GM23338 (cell line): ENCODE data around the gene ACTR6. TPM values are rescaled to one million over a fixed set of nuclear protein-coding genes. Genes with fewer than 3 reads are reported as not detected.

Experiments used
- ATAC-seq: fragments of 200-7000 bp; cut with Tn5 transposase; 3 replicates; pipeline ENCODE4 v1.9.1; 2020
- DNase-seq: peaks from one replicate; pipeline ENCODE4 v3.0.0-alpha.2; 2015; ENCODE audit warnings: low spot score
- H2AFZ ChIP-seq: fragments of 200-600 bp; sonication (generic); 2 replicates; pipeline ENCODE4 v1.8.0; 2016; ENCODE audit warnings: antibody characterized with exemption, mild to moderate bottlenecking, moderate library complexity
- H3F3A ChIP-seq: fragments of 200-600 bp; sonication (generic); replicated peaks from 2 replicates; pipeline ENCODE4 v1.8.0; 2017; ENCODE audit warnings: antibody characterized with exemption, mixed run types, low read depth
- H3K27ac ChIP-seq: fragments of 200-600 bp; sonication (generic); 2 replicates; pipeline ENCODE4 v1.6.1; 2016; ENCODE audit warnings: low read depth
- H3K27me3 ChIP-seq: fragments of 200-600 bp; sonication (generic); 2 replicates; pipeline ENCODE4 v1.8.0; 2016; ENCODE audit warnings: mild to moderate bottlenecking, mixed run types, moderate library complexity; ENCODE audit not compliant: insufficient read depth
- H3K36me3 ChIP-seq: fragments of 200-600 bp; sonication (generic); 2 replicates; pipeline ENCODE4 v1.8.0; 2016; ENCODE audit warnings: mild to moderate bottlenecking; ENCODE audit not compliant: insufficient read depth
- H3K4me1 ChIP-seq: fragments of 200-600 bp; sonication (generic); 2 replicates; pipeline ENCODE4 v1.8.0; 2016; ENCODE audit warnings: mild to moderate bottlenecking, moderate library complexity; ENCODE audit not compliant: insufficient read depth
- H3K4me2 ChIP-seq: fragments of 200-600 bp; sonication (generic); 2 replicates; pipeline ENCODE4 v1.7.1; 2017; ENCODE audit warnings: mixed run types
- H3K4me3 ChIP-seq: fragments of 200-600 bp; sonication (generic); 2 replicates; pipeline ENCODE4 v1.6.1; 2016; ENCODE audit warnings: mixed run types
- H3K79me2 ChIP-seq: fragments of 200-600 bp; sonication (generic); replicated peaks from 2 replicates; pipeline ENCODE4 v1.8.0; 2017; ENCODE audit warnings: mild to moderate bottlenecking; ENCODE audit not compliant: insufficient read depth
- H3K9me2 ChIP-seq: fragments of 200-600 bp; sonication (generic); 2 replicates; pipeline ENCODE4 v1.8.0; 2017; ENCODE audit not compliant: insufficient read depth
- H4K20me1 ChIP-seq: fragments of 200-600 bp; sonication (generic); replicated peaks from 2 replicates; pipeline ENCODE4 v1.8.0; 2017; ENCODE audit warnings: mild to moderate bottlenecking; ENCODE audit not compliant: insufficient read depth
- H3K27ac Mint-ChIP-seq: 2 replicates; pipeline ENCODE4 v1.8.0; 2020; ENCODE audit warnings: inconsistent platforms, mild to moderate bottlenecking, moderate library complexity, mixed read lengths
- H3K27me3 Mint-ChIP-seq: 3 replicates; pipeline ENCODE4 v1.8.0; 2022; ENCODE audit warnings: low read depth, mild to moderate bottlenecking, moderate library complexity, mixed read lengths, inconsistent platforms; ENCODE audit not compliant: insufficient read depth, poor library complexity
- H3K36me3 Mint-ChIP-seq: 3 replicates; pipeline ENCODE4 v1.8.0; 2021; ENCODE audit warnings: low read depth, mild to moderate bottlenecking, inconsistent platforms, moderate library complexity, mixed read lengths
- H3K4me1 Mint-ChIP-seq: 3 replicates; pipeline ENCODE4 v1.8.0; 2020; ENCODE audit warnings: mild to moderate bottlenecking, inconsistent platforms, mixed read lengths
- H3K4me3 Mint-ChIP-seq: 3 replicates; pipeline ENCODE4 v1.8.0; 2021; ENCODE audit warnings: moderate library complexity, mild to moderate bottlenecking, inconsistent platforms, mixed read lengths
- H3K9me3 Mint-ChIP-seq: 3 replicates; pipeline ENCODE4 v1.8.0; 2020; ENCODE audit warnings: moderate library complexity, mild to moderate bottlenecking, inconsistent platforms, mixed read lengths
- CTCF ChIP-seq, 2 experiments: fragments of 200-600 bp in 1 of 2; sonication (generic) in 1 of 2; conservative IDR thresholded peaks; 2 replicates each; pipeline versions ENCODE4 v1.5.1 to v1.6.1; 2016 to 2017; ENCODE audit warnings: antibody characterized with exemption in 2 of 2, low read depth in 2 of 2, mild to moderate bottlenecking in 2 of 2, moderate library complexity in 1 of 2
- EZH2 ChIP-seq: fragments of 200-600 bp; sonication (generic); IDR thresholded peaks from one replicate; pipeline ENCODE4 v1.8.0; 2017; ENCODE audit warnings: antibody characterized with exemption, mild to moderate bottlenecking, low read depth; ENCODE audit not compliant: unreplicated experiment
- NANOG ChIP-seq: IDR thresholded peaks from 2 replicates; pipeline ENCODE4 v1.6.1; 2016; ENCODE audit warnings: antibody characterized with exemption, borderline replicate concordance
- REST ChIP-seq: IDR thresholded peaks from one replicate; pipeline ENCODE4 v1.6.1; 2018; ENCODE audit warnings: antibody characterized with exemption; ENCODE audit not compliant: unreplicated experiment
- STAT1 ChIP-seq: IDR thresholded peaks from one replicate; pipeline ENCODE4 v1.6.1; 2016; ENCODE audit warnings: antibody characterized with exemption; ENCODE audit not compliant: unreplicated experiment
- ZNF331 ChIP-seq: fragments of 250-450 bp; sonication (Bioruptor Pico); IDR thresholded peaks from 2 replicates; pipeline ENCODE4 v1.5.0; 2020; ENCODE audit warnings: low read depth, mild to moderate bottlenecking, moderate library complexity
- polyA plus RNA-seq: library from polyadenylated mRNA; unstranded; fragments of >200 nt; fragmentation: Nextera tagmentation; extraction: Ambion mirVana; gene quantifications from 2 replicates; pipeline ENCODE4 v1.2.1, GENCODE V29; 2016
- total RNA-seq: library from RNA; depleted of rRNA; stranded (reverse); fragments of >200 nt; shearing (Covaris generic); gene quantifications from 2 replicates; pipeline ENCODE4 v1.2.3, GENCODE V29; 2014

The ACTR6 gene
- total and polyA plus RNA-seq, 2 experiments from 2014 or later: 30.1 to 42.5 TPM

- no peaks in the 10 kb centered on the region for H3K27me3 Mint-ChIP-seq
- Histone ChIP-seq H4K20me1 (peaks cover 3% of the 10 kb centered on the region; the same call in 1 of the 2 replicates), H2AFZ (no peak overlapping the region), H3K36me3 (peaks cover 23% of the 10 kb centered on the region; the same call in 1 of the 2 replicates), H3K4me2 (no peak overlapping the region), H3K4me3 (no peak overlapping the region), H3K79me2 (no peaks in the 10 kb centered on the region), H3K9me2 (no peaks in the 10 kb centered on the region), H3K27me3 (no peaks in the 10 kb centered on the region), H3K27ac (no peak overlapping the region), H3K4me1 (no peaks in the 10 kb centered on the region), H3F3A (0 out of 2 replicates have a peak, but pooled peaks cover 4% of the 10 kb centered on the region)
- peaks cover 46% of the 10 kb centered on the region for H3K36me3 Mint-ChIP-seq
- TF ChIP-seq EZH2 (no peak), CTCF (conservative IDR thresholded peaks at IDR 0.05; ENCODE audit: low read depth in 2 of 2) (no peak), REST (no peak), NANOG (no peak), STAT1 (no peak)
- no peaks in the 10 kb centered on the region for H3K9me3 Mint-ChIP-seq
- no peak overlapping the region for H3K27ac Mint-ChIP-seq
- no peak for DNase-seq
- H3K4me3 Mint-ChIP-seq: no peak overlapping the region
- H3K4me1 Mint-ChIP-seq: no peaks in the 10 kb centered on the region
- no peak for ATAC-seq
Observed at GRCh38 chr12:100213016-100213891, 12.6 kb downstream of the ACTR6 start.

- Histone ChIP-seq H3F3A (no peaks in the 10 kb centered on the region), H3K4me3 (no peak overlapping the region), H2AFZ (no peak overlapping the region), H3K4me2 (no peak overlapping the region), H3K36me3 (peaks cover 20% of the 10 kb centered on the region; the same call in 1 of the 2 replicates), H3K4me1 (no peaks in the 10 kb centered on the region), H3K9me2 (no peaks in the 10 kb centered on the region), H4K20me1 (no peaks in the 10 kb centered on the region), H3K27me3 (no peaks in the 10 kb centered on the region), H3K27ac (no peak overlapping the region), H3K79me2 (no peaks in the 10 kb centered on the region)
- H3K27ac Mint-ChIP-seq: no peak overlapping the region
- TF ChIP-seq STAT1 (no peak), ZNF331 (no peak)
- H3K27me3 Mint-ChIP-seq: no peaks in the 10 kb centered on the region
- H3K4me3 Mint-ChIP-seq: no peak overlapping the region
- ATAC-seq (no peak), DNase-seq (no peak)
- no peaks in the 10 kb centered on the region for H3K9me3 Mint-ChIP-seq
- H3K4me1 Mint-ChIP-seq: no peaks in the 10 kb centered on the region
- H3K36me3 Mint-ChIP-seq: peaks cover 35% of the 10 kb centered on the region
Observed at GRCh38 chr12:100214518-100214917, 13.9 kb downstream of the ACTR6 start.
